Spleen (tissue), 7 donors: Measurements from ENCODE around the gene ITPR2.
A peak's percentile ranks its signal among the peaks of the same experiment; 100 is the strongest.

Source experiments
- POLR2AphosphoS5 ChIP-seq, 3 donors: sonication (generic); formaldehyde crosslinking; IDR thresholded peaks; one replicate each; pipeline ENCODE4 v1.5.1; 2017; ENCODE audit warnings: antibody characterized with exemption in 3 of 3
- TF ChIP-seq, protein P1 (sequence below), 11 experiments: fragments of 200-600 bp in 7 of 11; fragments of 450-650 bp in 4 of 11; sonication (generic) in 4 of 11; IDR thresholded peaks in 8 of 11; conservative IDR thresholded peaks in 3 of 11; 1 replicate in 7 of 11; 2 replicates in 4 of 11; pipeline versions ENCODE4 v1.4.0 to v1.8.0; 2016 to 2021; ENCODE audit warnings: antibody characterized with exemption in 11 of 11, inconsistent platforms in 4 of 11, mild to moderate bottlenecking in 1 of 11
- donor health status: DM: no; HTN: no; CAD: no; lungs with moderate emphysema.
- donor health status: DM: no; HTN: no; CAD: no.
- donor health status: DM: no; HTN: no; CAD: no.

DNA sequence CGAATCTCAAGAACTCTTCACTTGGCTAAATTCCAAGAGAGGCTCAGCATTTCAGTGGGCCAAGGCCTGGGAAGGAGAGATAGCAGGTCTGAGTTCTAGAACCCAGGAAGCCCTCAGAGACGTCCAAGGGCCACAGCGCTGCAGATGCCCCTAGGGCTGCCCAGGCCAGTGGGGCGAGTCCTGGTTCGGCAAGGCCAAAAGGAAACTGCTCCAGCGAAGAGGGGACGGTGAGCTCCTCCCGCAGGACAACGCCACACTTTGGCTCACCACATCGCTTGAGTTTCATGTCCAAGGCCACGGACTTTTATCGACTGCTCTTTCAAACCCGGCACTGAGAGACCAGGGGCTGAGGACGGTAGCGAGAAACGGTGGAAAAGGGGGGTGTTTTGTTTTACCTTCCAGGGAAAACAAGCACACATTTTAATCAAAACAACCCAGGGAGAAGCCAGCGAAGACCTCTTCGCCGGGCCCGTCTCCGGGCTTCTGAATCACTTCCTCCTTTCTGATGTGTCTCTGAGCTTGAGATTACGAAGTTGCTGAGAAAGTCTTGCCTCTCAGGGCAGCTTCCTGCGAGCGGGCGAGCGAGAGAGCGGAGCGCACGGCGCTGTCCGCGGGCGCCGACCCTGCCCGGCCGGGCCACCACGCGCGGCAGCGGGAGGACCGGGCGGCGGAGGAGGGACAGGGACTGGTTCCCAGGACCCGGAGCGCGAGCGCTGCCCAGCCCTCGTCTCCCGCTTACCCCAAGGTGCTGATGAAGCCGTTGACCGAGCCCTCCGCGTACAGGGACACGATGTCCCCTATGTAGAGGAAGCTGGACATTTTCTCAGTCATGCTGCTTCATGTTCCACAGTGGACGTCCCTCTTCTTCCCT, 808 bp downstream of the ITPR2 start:
- TF ChIP-seq POLR2AphosphoS5 (IDR thresholded peaks at IDR 0.05): peak; percentile 63 to 88 (median 74)
- TF ChIP-seq, protein P1, sequence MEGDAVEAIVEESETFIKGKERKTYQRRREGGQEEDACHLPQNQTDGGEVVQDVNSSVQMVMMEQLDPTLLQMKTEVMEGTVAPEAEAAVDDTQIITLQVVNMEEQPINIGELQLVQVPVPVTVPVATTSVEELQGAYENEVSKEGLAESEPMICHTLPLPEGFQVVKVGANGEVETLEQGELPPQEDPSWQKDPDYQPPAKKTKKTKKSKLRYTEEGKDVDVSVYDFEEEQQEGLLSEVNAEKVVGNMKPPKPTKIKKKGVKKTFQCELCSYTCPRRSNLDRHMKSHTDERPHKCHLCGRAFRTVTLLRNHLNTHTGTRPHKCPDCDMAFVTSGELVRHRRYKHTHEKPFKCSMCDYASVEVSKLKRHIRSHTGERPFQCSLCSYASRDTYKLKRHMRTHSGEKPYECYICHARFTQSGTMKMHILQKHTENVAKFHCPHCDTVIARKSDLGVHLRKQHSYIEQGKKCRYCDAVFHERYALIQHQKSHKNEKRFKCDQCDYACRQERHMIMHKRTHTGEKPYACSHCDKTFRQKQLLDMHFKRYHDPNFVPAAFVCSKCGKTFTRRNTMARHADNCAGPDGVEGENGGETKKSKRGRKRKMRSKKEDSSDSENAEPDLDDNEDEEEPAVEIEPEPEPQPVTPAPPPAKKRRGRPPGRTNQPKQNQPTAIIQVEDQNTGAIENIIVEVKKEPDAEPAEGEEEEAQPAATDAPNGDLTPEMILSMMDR (IDR thresholded peaks at IDR 0.05 in 8 of 11, conservative IDR thresholded peaks at IDR 0.05 in 3 of 11): no peak
